Panc1 (cell line): ENCODE measurements around the gene IFITM2.

Experiments used
- CTCF ChIP-seq: fragments of 450-650 bp; IDR thresholded peaks from 2 replicates; pipeline ENCODE4 v1.5.1; 2017; ENCODE audit warnings: mild to moderate bottlenecking
- POLR2AphosphoS5 ChIP-seq: IDR thresholded peaks from 2 replicates; pipeline ENCODE4 v1.6.1; 2012; ENCODE audit warnings: mild to moderate bottlenecking, low read depth, low read length, moderate library complexity
- REST ChIP-seq, 2 experiments: IDR thresholded peaks; 2 replicates each; pipeline ENCODE4 v1.6.1; 2011 to 2012; ENCODE audit warnings: low read depth in 2 of 2, control low read depth in 1 of 2, low read length in 1 of 2, mild to moderate bottlenecking in 1 of 2, moderate library complexity in 1 of 2; ENCODE audit not compliant: insufficient read depth in 1 of 2
- TCF7L2 ChIP-seq: IDR thresholded peaks from 2 replicates; pipeline ENCODE4 v1.6.1; 2011; ENCODE audit warnings: mild to moderate bottlenecking, low read depth, low read length, inconsistent platforms

- no peak for TF ChIP-seq CTCF
- no peak for TF ChIP-seq REST (IDR thresholded peaks at IDR 0.05; ENCODE audit: insufficient read depth in 1 of 2, low read depth in 2 of 2, low read length in 1 of 2)
- TF ChIP-seq POLR2AphosphoS5, result no peak
- TF ChIP-seq TCF7L2, result no peak
These were observed 16.5 kb downstream of the IFITM2 start for GRCh38 chr11:324156-324555.
